ENCODE results near the gene BZW1.
"Not testable (repeated sequence)": the region's sequence is repeated elsewhere in the genome, so short reads cannot be mapped to it uniquely, and the experiment has no call there.

The BZW1 gene

GRCh38 chr2:200794143-200794542 lies 17.6 kb upstream of the BZW1 start:
- DNase-seq = no peak

- DNase-seq = no peak
Observed at GRCh38 chr2:200795028-200795440, 16.7 kb upstream of the BZW1 start.

GRCh38 chr2:200796561-200796960 lies 15.1 kb upstream of the BZW1 start:
- no peak for DNase-seq

DNA sequence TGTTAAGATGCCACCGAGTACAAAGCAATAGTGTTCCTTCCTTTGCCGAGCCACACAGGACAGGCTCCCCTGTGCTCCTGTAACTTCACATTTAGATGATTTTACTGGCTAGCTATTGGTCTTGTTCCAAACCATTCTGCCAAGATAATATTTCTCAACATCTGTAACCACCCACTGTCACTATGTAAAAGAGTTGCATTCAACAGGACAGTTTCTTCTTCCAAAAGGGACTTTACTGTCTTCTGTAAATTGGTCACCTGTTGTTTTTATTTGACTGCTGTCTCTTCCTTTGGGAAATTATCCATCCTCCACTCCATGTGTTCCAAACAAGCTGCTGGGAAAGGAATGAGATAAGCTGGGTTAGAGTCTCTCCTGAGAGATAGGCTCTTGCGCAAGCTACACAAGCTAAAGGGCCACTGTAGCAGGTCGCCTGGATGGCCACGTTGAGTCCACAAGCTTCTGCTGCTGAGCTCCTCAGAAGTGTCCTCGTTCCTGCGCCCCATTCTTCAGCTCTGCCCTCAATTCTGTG lies 14.4 kb upstream of the BZW1 start:
- no peak for DNase-seq

DNA sequence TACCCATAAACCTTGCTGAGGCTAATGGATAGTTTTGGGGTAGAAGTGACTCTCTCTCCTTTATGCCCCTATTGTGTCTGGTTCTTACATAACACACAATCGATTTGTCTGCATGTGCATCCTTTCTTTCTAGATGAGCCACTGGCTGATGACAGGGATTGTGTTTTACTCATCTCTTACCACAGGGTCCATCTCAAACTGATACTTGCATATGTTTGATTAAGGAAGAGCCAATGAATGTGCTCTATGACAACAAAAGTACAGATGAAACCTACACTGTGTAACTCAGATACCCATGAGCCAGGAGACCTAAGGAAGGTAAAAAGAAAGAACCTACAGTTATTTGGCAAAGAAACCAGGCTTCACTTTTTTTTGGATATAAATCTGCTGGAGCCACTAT lies 13.2 kb upstream of the BZW1 start:
- DNase-seq = no peak

DNA sequence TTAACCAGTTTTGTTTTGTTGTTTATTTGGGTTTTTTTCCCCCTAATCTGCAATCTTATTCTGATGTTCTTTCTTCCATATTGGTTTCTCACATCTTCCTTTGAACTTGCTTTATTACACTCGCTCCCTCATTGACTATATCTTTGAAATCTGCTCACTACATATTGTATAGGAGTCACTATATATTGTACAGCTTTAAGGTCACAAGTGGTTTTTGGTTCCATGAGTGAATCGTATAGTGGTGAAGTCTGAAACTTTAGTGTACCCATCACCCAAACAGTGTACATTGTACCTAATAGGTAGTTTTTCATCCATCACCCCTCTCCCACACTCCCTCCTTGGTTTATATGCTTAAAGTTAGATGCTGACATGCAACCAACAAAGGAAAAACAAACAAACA lies 11.3 kb upstream of the BZW1 start:
- no peak for DNase-seq

DNA sequence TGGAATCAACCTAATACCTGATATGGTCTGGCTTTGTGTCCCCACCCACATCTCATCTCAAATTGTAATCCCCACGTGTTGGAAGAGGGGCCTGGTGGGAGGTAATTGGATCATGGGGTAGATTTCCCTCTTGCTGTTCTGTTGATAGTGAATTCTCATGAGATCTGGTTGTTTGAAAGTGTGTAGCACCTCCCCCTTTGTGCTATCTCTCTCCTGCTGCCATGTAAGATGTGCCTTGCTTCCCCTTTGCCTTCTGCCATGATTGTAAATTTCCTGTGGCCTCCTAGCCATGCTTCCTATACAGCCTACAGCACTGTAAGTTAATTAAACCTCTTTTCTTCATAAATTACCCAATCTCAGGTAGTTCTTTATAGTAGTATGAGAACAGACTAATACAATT lies 10.3 kb upstream of the BZW1 start:
- not testable (repeated sequence) for DNase-seq

DNA sequence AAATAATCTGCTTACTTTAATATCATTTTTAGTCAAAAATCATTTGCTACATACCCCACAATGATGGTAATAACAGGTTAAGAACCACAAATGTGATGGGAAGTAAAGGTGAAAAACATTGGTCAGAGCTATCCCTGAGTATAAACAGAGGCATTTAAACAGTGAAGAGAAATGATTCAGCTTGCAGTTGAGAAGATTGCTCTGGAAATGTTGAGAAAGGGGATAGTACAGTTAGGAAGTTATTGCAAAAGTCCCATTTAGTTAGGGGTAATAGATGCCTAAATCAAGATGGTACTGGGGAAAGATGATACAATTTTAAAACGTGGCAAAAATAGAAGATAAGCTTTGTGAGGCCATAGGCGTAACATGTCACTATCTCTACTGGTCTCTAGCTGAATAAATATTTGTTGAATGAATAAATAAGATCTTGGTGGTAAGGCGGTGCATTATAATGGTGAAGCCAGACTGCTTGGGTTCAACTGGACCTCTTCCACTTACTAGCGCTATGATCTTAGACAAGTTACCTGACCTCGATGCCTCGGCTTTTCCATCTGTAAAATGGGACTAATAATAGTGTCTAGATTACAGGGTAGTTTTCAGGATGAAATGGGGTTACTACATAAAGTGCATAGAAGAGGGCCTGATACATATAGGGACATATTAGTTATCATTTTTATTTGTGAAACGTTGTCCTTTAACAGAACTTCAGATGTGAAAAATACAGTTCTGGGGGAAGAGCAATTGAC lies 2.0 kb upstream of the BZW1 start:
- DNase-seq = no peak

GRCh38 chr2:200810252-200810997 lies 1.3 kb upstream of the BZW1 start:
- no peak for DNase-seq

DNA sequence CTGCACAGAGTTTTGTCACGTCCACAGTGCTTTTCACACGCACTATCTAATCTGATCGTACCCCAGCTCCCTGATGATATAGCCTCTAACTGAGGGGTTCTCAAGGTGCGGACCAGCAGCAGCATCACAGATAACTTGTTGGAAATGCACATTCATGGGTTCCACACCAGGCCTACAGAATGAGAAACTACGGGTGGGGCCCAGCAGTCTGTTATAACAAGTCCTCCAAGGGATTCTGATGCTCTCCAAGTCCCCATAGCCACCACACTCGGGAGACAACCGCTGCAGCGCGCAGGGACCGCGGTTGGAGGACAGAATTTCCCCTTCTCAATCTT lies 745 bp upstream of the BZW1 start:
- no peak for DNase-seq

DNA sequence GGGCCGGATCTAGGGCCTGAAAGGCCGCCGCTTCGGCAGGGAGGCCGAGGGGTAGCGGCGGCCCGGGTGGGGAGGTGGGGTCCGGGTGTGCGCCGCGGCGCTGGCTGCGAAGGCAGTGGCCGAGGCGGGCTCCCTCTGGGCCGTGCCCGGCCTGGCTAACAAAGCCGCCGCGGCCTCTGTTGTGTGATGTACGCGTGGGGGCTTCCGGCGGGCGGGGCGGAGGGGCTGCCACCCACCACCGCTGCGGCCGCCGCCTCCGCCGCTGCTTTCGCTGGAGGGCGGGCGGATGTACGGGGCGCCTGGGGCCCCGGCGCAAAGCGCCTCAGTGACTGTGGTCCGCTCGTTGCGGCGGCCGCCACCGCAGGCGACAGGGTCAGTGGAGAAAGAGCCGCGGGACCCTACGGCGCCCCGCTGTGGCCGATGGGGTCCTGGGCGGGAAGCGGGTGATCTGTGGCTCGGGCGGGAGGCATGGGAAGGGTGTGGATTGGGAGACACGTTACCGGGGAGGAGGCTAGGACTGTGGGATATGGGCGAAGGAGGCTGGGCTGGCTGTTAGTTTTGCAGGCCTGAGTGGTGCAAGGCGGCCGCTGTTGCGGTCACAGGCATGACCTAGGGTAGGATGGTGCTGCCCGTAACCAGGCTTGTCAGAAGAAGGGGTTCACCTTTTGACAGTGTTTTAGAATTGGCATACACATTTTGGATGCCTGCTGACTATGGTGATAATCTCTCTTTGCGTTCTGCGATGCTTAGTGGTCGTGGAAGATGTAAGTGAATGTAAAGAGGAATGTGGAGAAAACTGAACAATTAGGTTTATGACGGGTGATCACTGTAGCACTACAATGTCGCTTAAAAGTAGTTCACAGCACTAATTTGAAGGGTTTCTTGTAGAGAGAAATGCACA lies 662 bp downstream of the BZW1 start:
- DNase-seq = no peak

DNA sequence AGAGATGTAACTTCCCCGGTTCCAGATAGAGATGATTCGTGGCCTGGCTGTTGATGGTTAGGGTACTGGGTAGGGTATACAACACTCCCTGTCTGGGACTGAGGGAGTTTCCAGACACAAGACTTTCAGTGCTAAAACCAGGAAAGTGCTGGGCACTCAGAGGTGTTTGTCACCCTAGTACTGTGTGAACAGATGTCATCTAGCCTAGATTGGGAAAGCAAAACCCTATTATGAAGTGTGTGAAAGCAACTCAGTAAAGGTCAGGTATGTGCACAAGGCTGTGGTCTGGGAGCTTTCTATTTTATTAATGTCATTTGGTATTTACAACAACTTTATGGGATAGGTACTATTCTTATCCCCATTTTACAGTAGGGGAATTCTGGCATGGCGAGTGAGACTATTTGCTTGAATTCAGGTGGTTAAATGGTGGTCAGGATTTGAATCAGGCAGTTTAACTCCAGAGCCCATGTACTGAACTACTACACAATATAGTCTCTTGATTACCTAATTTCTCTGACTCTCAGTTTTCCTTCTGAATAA lies 2.6 kb downstream of the BZW1 start:
- no peak for DNase-seq

DNA sequence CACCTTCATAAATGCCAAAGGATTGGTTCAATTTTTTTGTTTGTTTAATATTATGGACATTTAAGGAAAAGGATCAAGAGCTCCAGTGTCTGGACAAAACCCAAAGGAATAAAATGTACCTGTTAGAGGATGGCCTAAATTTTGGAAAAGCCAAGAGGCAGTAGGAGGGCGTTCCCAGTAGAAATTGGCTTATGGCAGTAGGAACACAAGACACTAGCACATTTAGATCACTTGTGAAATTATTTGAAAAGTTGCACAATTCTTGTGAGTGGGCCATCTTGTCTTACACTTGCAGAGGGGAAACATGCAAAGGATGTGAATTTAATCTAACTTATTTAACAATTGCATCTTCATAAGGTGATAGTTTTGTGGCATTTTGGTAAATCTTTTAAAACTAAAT lies 3.2 kb downstream of the BZW1 start:
- no peak for DNase-seq

GRCh38 chr2:200818732-200819131 lies 7.0 kb downstream of the BZW1 start:
- not testable (repeated sequence) for DNase-seq

DNA sequence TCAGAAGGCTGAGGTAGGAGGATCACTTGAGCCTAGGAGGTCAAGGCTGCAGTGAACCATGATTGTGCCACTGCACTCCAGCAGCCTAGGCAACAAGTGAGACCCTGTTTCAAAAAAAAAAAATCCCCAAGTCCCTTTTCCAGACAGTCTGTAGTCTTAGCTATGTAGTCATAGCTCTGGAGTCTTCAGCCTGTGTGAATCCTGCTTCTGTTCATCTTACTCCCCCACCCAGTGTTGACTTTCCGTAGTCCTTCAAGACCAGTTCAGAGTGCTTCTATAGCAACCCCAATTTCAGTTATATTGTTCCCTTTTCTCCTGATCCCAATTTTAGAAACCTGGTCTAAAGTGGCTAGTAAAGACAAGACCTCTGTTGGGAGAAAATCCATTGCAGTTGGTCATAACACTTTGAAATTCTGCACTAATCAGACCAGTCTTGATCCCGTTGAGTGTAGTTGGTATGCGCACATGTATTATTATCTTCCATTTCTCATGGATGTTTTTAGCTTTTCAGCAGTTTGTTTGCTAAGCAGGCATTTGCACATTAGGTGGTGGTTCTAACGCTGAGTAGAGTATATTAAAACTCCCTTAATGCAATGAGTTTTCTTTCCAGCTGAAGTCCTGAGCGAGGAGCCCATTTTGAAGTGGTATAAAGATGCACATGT lies 9.0 kb downstream of the BZW1 start:
- DNase-seq = no peak

- DNase-seq = no peak
Observed at GRCh38 chr2:200821686-200822245, 10.1 kb downstream of the BZW1 start.

DNA sequence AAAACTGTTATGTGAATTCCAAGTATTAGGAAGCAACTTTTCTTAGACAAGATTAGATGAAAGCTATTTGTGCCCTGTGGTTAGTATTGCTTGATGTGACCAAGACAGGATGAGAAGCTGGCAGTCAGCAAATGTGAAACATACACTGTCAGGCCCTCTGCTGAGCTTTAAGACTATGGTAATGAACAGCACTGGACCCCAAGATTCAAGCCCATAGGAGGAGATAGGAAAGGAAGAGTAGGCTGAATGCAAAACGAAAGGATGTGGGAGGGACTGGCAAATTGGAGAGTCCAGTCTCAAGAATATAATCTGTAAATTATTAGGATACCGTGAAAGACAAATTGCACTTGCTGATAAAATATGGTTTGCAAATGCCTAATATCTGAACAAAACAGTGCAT lies 16.4 kb downstream of the BZW1 start:
- DNase-seq = no peak

GRCh38 chr2:200828572-200829257 lies 17.0 kb downstream of the BZW1 start:
- DNase-seq = no peak

- no peak for DNase-seq
Observed at GRCh38 chr2:200829258-200829655, 17.5 kb downstream of the BZW1 start.

DNA sequence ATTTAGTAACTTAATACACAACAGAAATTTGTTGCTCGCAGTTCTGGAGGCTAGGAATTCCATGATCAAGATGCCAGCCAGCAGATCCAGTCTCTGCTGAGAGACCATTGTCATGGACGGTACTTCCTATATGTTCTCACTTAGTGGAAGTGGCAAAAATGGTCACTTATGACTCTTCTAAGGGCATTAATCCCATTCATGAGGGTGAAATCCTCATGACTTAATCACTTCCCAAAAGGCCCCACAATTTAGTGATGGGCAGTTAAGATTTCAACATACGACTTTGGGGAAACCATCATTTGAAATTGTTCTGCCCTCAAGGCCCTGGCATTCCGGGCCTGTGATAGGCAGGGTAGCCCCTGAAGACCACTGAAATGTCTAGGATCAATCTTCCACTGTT lies 23.0 kb downstream of the BZW1 start:
- no peak for DNase-seq

- no peak for DNase-seq
Observed at GRCh38 chr2:200839513-200839912, 27.8 kb downstream of the BZW1 start.

All from DMS79 treated with DMSO at 0.1 percent for 48 hours (cell line).